HEK293 (cell line): ENCODE measurements around the gene RPL22.
A peak's percentile ranks its signal among the peaks of the same experiment; 100 is the strongest.

Experiments
- AEBP2 ChIP-seq: fragments of 450-650 bp; formaldehyde crosslinking; IDR thresholded peaks from 2 replicates; pipeline ENCODE4 v1.5.1; 2016; ENCODE audit warnings: missing biosample characterization, missing genetic modification characterization, borderline replicate concordance
- ATF2 ChIP-seq: fragments of 450-650 bp; formaldehyde crosslinking; IDR thresholded peaks from 2 replicates; pipeline ENCODE4 v1.5.1; 2016; ENCODE audit warnings: missing biosample characterization, missing genetic modification characterization, low read depth
- GLI2 ChIP-seq: fragments of 450-650 bp; formaldehyde crosslinking; IDR thresholded peaks from 2 replicates; pipeline ENCODE4; 2017; ENCODE audit warnings: missing biosample characterization, missing genetic modification characterization, low read depth, borderline replicate concordance
- INSM2 ChIP-seq: fragments of 450-650 bp; formaldehyde crosslinking; IDR thresholded peaks from 2 replicates; pipeline ENCODE4 v1.5.1; 2016; ENCODE audit warnings: missing biosample characterization, missing genetic modification characterization
- MZF1 ChIP-seq: fragments of 450-650 bp; formaldehyde crosslinking; IDR thresholded peaks from 2 replicates; pipeline ENCODE4 v1.5.1; 2017; ENCODE audit warnings: missing biosample characterization, missing genetic modification characterization, borderline replicate concordance
- PATZ1 ChIP-seq: fragments of 450-650 bp; formaldehyde crosslinking; IDR thresholded peaks from 2 replicates; pipeline ENCODE4 v1.5.1; 2016; ENCODE audit warnings: missing biosample characterization, missing genetic modification characterization
- PRDM2 ChIP-seq: fragments of 450-650 bp; formaldehyde crosslinking; IDR thresholded peaks from 2 replicates; pipeline ENCODE4 v1.5.1; 2016; ENCODE audit warnings: missing biosample characterization, missing genetic modification characterization, borderline replicate concordance
- SP3 ChIP-seq: fragments of 450-650 bp; formaldehyde crosslinking; IDR thresholded peaks from 2 replicates; pipeline ENCODE4 v1.5.1; 2016; ENCODE audit warnings: missing biosample characterization, missing genetic modification characterization
- WT1 ChIP-seq: fragments of 450-650 bp; formaldehyde crosslinking; IDR thresholded peaks from 2 replicates; pipeline ENCODE4 v1.5.1; 2016; ENCODE audit warnings: missing biosample characterization, missing genetic modification characterization
- ZBTB8A ChIP-seq: fragments of 450-650 bp; formaldehyde crosslinking; IDR thresholded peaks from 2 replicates; pipeline ENCODE4 v1.5.1; 2016; ENCODE audit warnings: missing biosample characterization, missing genetic modification characterization
- ZFHX2 ChIP-seq: fragments of 450-650 bp; formaldehyde crosslinking; conservative IDR thresholded peaks from 2 replicates; pipeline ENCODE4 v1.5.1; 2016; ENCODE audit warnings: missing biosample characterization, missing genetic modification characterization
- ZNF114 ChIP-seq: fragments of 450-650 bp; formaldehyde crosslinking; IDR thresholded peaks from 2 replicates; pipeline ENCODE4 v1.5.0; 2017; ENCODE audit warnings: missing biosample characterization, missing genetic modification characterization
- ZNF133 ChIP-seq: fragments of 450-650 bp; formaldehyde crosslinking; IDR thresholded peaks from 2 replicates; pipeline ENCODE4 v1.5.1; 2016; ENCODE audit warnings: missing biosample characterization, missing genetic modification characterization
- ZNF26 ChIP-seq: fragments of 450-650 bp; formaldehyde crosslinking; IDR thresholded peaks from 2 replicates; pipeline ENCODE4 v1.5.1; 2016; ENCODE audit warnings: missing biosample characterization, missing genetic modification characterization
- ZNF335 ChIP-seq: fragments of 450-650 bp; formaldehyde crosslinking; conservative IDR thresholded peaks from 2 replicates; pipeline ENCODE4 v1.5.1; 2016; ENCODE audit warnings: missing biosample characterization, missing genetic modification characterization
- ZNF48 ChIP-seq: fragments of 450-650 bp; formaldehyde crosslinking; IDR thresholded peaks from 2 replicates; pipeline ENCODE4 v1.5.1; 2016; ENCODE audit warnings: missing biosample characterization, missing genetic modification characterization
- ZNF501 ChIP-seq: fragments of 450-650 bp; formaldehyde crosslinking; IDR thresholded peaks from 2 replicates; pipeline ENCODE4 v1.5.1; 2016; ENCODE audit warnings: missing biosample characterization, missing genetic modification characterization
- ZNF660 ChIP-seq: fragments of 450-650 bp; IDR thresholded peaks from 2 replicates; pipeline ENCODE4 v1.5.1; 2018; ENCODE audit warnings: missing biosample characterization, mild to moderate bottlenecking, missing genetic modification characterization
- ZNF670 ChIP-seq: fragments of 450-650 bp; formaldehyde crosslinking; IDR thresholded peaks from 2 replicates; pipeline ENCODE4 v1.5.1; 2016; ENCODE audit warnings: missing biosample characterization, missing genetic modification characterization, low read depth
- ZNF791 ChIP-seq: fragments of 450-650 bp; formaldehyde crosslinking; IDR thresholded peaks from 2 replicates; pipeline ENCODE4 v1.5.1; 2016; ENCODE audit warnings: missing biosample characterization, missing genetic modification characterization

Gene RPL22

GRCh38 chr1:6199298-6200187 is at the start of gene RPL22 (continued):
- TF ChIP-seq PRDM2 (no peak), MZF1 (no peak), ATF2 (tag by site-specific recombination) (no peak), ZBTB8A (tag by site-specific recombination) (peak; percentile 64), ZNF114 (tag by site-specific recombination) (no peak), WT1 (tag by site-specific recombination) (peak; percentile 30; the same call in 1 of the 2 replicates), ZNF501 (tag by site-specific recombination) (peak; percentile 83; the same call in 1 of the 2 replicates), ZFHX2 (tag by site-specific recombination) (peak; percentile 42), ZNF133 (tag by site-specific recombination) (no peak), AEBP2 (no peak), SP3 (tag by site-specific recombination) (peak; percentile 89), GLI2 (tag by site-specific recombination) (no peak), INSM2 (tag by site-specific recombination) (no peak), ZNF48 (tag by site-specific recombination) (no peak), PATZ1 (peak; percentile 59), ZNF660 (tag by site-specific recombination) (peak; percentile 93), ZNF26 (tag by site-specific recombination) (no peak), ZNF791 (tag by site-specific recombination) (no peak), ZNF670 (no peak), ZNF335 (peak; percentile 99)
